Measurements from ENCODE around the gene TF. TPM values are rescaled to one million over a fixed set of nuclear protein-coding genes. Genes with fewer than 3 reads are reported as not detected.

TF gene
- total RNA-seq, 1 donor from 2014 or later = 2.3 TPM

- Mint-ChIP-seq H3K4me3 (no peak overlapping the region), H3K27me3 (no peaks in the 10 kb centered on the region), H3K36me3 (no peaks in the 10 kb centered on the region), H3K4me1 (ENCODE audit: unreplicated experiment) (no peaks in the 10 kb centered on the region), H3K27ac (no peak overlapping the region), H3K9me3 (no peaks in the 10 kb centered on the region)
- TF ChIP-seq, protein P1, sequence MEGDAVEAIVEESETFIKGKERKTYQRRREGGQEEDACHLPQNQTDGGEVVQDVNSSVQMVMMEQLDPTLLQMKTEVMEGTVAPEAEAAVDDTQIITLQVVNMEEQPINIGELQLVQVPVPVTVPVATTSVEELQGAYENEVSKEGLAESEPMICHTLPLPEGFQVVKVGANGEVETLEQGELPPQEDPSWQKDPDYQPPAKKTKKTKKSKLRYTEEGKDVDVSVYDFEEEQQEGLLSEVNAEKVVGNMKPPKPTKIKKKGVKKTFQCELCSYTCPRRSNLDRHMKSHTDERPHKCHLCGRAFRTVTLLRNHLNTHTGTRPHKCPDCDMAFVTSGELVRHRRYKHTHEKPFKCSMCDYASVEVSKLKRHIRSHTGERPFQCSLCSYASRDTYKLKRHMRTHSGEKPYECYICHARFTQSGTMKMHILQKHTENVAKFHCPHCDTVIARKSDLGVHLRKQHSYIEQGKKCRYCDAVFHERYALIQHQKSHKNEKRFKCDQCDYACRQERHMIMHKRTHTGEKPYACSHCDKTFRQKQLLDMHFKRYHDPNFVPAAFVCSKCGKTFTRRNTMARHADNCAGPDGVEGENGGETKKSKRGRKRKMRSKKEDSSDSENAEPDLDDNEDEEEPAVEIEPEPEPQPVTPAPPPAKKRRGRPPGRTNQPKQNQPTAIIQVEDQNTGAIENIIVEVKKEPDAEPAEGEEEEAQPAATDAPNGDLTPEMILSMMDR (conservative IDR thresholded peaks at IDR 0.05) = no peak
- DNase-seq (ENCODE audit: extremely low spot score, unreplicated experiment) = no peak
Measured at GRCh38 chr3:133753107-133753778, 7.0 kb downstream of the TF start.

- TF ChIP-seq, protein P1 (conservative IDR thresholded peaks at IDR 0.05) = no peak
- H3K36me3 Mint-ChIP-seq = no peaks in the 10 kb centered on the region
- no peak for DNase-seq (ENCODE audit: extremely low spot score, unreplicated experiment)
- no peak overlapping the region for H3K4me3 Mint-ChIP-seq
- no peaks in the 10 kb centered on the region for H3K27me3 Mint-ChIP-seq
- H3K9me3 Mint-ChIP-seq = no peaks in the 10 kb centered on the region
- H3K27ac Mint-ChIP-seq = no peak overlapping the region
- H3K4me1 Mint-ChIP-seq (ENCODE audit: unreplicated experiment) = no peaks in the 10 kb centered on the region
Measured at GRCh38 chr3:133753779-133754164, 7.6 kb downstream of the TF start.

GRCh38 chr3:133754455-133754854 is 8.3 kb downstream of the TF start:
- no peak for DNase-seq (ENCODE audit: extremely low spot score, unreplicated experiment)

DNA sequence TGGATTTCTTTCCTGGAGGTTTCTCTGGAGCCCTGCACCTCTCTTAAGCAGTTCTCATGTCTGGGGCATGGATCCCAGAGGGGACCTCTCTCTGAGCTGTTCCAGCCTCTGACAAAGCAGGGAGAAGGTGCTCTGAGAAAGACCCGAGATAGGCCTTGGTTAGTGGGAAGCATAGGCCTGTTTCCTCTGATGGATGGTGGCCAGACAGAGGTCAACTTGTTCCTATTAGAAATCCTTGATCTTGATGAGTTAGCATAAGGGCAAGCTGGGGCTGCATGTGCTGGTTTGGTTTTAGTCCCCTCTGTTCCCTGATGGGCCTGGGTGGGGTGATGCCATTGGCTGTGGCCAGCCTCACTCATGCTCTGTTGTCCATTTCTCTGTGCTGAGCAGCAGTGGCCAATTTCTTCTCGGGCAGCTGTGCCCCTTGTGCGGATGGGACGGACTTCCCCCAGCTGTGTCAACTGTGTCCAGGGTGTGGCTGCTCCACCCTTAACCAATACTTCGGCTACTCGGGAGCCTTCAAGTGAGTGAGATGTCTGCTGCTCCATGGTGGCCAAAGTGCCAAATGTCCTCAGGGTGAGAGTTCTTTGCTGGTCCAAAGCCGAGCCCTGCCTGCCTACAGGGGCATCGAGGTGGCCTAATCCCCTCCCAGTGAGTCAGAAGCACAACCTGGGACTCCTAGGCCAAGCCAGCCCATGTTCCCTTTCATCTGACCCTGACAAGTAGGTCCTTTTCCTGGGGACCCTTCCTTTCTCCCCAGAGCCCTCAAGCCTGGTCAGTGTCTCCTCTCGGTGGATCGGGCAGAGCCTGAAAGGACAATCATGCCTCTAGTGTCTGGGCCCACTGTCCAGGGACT is 9.0 kb downstream of the TF start:
- Mint-ChIP-seq H3K4me3 (no peak overlapping the region), H3K9me3 (no peaks in the 10 kb centered on the region), H3K4me1 (ENCODE audit: unreplicated experiment) (no peaks in the 10 kb centered on the region), H3K27ac (no peak overlapping the region), H3K27me3 (no peaks in the 10 kb centered on the region), H3K36me3 (no peaks in the 10 kb centered on the region)
- DNase-seq (ENCODE audit: extremely low spot score, unreplicated experiment) = no peak
- TF ChIP-seq, protein P1 (conservative IDR thresholded peaks at IDR 0.05) = no peak

More at GRCh38 chr3:133754455-133754854, 8.3 kb downstream of the TF start:
- TF ChIP-seq, protein P1 (conservative IDR thresholded peaks at IDR 0.05) = no peak
- H3K4me3 Mint-ChIP-seq = no peak overlapping the region
- H3K27ac Mint-ChIP-seq = no peak overlapping the region
- H3K9me3 Mint-ChIP-seq = no peaks in the 10 kb centered on the region
- no peaks in the 10 kb centered on the region for H3K36me3 Mint-ChIP-seq
- no peaks in the 10 kb centered on the region for H3K4me1 Mint-ChIP-seq (ENCODE audit: unreplicated experiment)
- no peaks in the 10 kb centered on the region for H3K27me3 Mint-ChIP-seq

DNA sequence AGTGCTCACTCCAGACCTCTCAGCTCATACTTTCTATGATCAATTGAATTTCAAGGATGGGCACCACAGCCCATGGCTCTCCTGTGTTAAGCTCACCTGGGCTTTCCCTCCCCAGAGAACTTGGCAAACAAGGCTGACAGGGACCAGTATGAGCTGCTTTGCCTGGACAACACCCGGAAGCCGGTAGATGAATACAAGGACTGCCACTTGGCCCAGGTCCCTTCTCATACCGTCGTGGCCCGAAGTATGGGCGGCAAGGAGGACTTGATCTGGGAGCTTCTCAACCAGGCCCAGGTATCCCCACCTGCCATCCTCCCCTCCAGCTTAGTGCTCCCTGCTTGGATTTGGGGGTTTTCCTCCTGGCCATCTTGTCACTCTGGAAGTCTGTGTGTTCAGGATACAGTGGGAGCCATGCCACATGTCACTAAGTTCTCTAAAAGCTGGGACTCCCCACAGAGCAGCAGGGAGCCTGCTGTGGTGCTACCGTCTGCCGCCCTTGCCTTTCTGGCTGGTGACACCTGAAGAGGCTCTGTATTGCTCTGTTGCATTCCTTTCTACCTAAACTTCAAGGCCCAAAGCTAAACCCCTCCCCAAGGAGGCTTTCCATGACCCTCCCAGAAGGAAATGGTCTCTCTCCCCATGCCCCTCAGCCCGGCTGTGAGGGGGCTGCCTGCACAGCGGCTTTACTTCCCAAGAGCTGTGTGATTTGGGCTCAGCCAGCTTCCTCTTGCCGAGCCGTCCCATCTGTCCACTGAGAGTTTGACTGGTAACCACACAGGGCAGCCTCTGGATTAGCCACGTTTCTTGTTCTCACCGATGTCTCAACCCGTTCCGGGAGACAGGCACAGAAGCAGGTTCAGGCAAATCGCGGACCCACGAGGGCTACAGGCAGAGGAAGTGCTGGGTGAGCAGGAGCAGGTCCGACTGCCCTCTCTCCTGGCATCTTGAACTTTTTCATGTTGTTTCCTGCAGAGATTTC is 10.8 kb downstream of the TF start:
- no peaks in the 10 kb centered on the region for H3K4me1 Mint-ChIP-seq (ENCODE audit: unreplicated experiment)
- no peaks in the 10 kb centered on the region for H3K27me3 Mint-ChIP-seq
- no peak overlapping the region for H3K4me3 Mint-ChIP-seq
- H3K36me3 Mint-ChIP-seq = no peaks in the 10 kb centered on the region
- no peak for DNase-seq (ENCODE audit: extremely low spot score, unreplicated experiment)
- H3K9me3 Mint-ChIP-seq = no peaks in the 10 kb centered on the region
- no peak overlapping the region for H3K27ac Mint-ChIP-seq
- TF ChIP-seq, protein P1 (conservative IDR thresholded peaks at IDR 0.05) = no peak
